ENCODE results near the gene RFX3.
A peak's percentile ranks its signal among the peaks of the same experiment; 100 is the strongest.

The RFX3 gene

DNA sequence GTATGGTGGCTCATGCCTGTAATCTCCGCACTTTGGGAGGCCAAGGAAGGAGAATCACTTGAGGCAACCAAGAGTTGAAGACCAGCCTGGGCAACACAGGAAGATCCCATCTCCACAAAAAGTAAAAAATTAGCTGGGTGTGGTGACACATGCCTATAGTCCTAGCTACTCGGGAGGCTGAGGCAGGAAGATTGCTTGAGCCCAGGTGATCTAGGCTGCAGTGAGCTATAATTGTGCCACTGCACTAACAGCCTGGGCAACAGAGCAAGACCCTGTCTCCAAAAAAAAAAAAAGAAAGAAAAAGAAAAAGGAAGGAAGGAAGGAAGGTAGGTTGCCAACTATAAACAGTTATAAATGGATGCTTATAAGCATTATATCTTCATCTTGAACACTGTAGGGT, 51.0 kb downstream of the RFX3 start:
- no peak for DNase-seq

DNA sequence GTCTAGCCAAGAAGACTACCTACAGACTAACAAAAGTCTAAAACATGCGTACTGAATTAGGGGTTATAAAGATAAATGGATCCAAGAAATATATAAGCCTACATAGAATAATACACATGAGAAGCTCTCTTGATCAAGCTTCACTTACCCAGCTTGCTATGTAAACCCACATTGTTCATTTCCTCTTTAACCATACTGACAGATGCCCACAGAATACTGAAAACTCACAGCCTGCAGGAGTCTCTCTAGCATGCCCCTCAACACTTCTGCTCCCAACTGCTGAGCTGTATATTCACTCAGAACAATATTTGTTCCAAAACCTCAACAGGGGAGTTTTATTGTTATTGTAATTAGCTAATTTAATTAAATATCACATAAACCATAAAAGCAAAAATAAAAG, 52.4 kb downstream of the RFX3 start:
- no peak for DNase-seq

DNA sequence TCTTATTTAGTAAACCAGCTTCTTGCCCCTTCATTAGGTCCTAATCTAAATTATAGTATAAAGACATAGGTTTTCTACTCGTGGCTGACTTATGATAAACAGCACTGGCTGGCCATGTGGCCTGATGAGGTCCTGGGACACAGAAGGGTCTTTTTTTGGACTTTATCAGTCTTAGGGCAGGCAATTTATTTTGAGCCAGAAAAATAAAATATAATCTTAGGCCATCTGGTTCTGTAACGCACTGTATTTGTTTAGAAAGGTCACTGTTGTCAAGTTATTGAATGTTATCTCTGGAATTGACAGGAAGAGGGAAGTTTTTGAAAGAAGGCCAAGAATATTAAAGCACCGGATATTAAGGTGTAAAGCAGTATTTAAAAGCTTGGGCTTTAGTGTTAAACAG, 53.9 kb downstream of the RFX3 start:
- no peak for DNase-seq

DNA sequence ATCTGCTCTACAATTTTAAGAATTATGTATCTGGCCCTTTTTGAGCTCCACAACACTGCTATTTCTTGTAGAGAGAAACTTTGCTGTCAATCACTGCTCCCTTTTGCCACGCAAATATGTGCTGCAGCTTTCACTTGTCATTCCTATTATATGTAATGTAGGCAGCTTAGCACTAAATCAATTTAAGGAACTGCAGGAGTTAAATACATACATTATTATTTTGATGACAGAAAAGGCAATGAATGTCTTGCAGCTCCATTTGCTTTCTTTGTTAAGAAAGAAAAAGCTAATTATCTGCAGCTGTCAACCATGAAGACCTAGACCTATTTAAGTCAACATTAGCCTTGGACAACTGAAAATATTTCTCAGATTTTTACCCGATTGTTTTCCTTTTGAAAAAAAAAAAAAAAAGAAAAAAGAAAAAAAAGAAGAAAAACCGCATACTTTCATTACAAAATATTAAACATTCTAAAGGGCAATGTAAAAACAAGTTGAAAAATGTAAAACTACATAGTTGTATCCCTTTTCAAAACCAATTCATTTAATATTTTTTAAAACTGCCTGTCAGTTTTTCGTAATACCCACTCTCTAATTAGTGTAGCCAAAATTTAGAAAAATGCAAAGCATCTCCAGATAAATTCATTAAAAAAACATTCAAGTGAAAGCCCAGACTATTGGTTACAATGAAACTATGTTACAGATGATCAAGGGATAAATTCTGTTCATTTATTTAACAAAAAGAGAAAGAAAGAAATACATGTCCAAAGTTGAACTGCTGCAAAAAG, 57.2 kb downstream of the RFX3 start:
- no peak for DNase-seq

DNA sequence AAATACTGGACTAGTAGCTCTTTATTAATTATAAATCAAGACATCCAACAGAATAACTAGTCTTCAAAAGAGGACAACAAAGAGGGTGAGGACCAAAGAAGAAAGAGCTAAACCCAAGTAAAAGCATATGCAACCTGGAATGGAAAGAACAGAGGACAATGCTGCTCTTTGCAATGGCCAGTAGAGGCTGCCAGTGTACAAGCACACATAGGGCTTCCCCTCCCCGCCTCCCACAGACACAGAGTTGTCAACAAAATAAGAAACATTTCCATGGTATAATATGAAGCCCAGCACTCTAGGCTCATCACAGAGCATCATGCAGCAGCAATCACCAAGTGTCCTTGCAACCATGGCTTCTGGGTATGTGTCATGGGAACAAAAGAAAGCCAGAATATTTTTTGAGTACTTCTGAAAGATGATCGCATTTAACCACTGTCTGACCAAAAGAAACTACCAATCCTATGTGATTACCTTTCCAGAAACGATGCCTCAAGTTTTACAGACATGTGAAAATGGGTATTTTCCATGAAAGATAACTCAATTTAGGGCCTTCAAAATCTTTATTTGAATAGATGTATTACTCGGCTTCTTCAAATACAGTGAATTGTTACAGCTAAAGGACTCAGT, 58.1 kb downstream of the RFX3 start:
- peak; percentile 18 for DNase-seq

DNA sequence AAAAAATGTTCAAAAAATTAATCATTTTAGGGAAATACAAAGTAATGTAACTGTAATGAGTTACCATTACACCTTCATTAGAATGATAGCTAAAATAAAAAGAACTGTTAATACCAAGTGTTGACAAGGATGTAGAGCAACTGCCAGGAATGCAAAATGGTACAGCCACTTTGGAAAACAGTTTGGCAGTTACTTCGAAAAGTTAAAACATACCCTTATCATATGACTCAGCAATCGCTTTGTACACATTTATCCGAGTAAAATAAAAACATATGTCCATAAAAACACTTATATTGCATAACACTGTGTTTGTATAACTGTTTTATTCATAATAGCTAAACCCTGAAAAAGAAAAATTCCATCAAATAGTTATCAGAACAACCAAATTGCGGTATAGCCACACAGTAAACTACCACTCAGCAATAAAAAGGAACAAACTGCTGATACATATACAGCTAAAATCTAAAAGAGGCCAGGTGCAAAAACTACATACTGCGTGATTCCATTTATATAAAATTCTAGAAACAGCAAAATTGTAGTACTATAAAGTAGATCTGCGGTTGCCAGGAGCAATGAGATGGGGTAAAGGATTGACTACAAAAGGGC, 61.7 kb downstream of the RFX3 start:
- DNase-seq, result no peak

DNA sequence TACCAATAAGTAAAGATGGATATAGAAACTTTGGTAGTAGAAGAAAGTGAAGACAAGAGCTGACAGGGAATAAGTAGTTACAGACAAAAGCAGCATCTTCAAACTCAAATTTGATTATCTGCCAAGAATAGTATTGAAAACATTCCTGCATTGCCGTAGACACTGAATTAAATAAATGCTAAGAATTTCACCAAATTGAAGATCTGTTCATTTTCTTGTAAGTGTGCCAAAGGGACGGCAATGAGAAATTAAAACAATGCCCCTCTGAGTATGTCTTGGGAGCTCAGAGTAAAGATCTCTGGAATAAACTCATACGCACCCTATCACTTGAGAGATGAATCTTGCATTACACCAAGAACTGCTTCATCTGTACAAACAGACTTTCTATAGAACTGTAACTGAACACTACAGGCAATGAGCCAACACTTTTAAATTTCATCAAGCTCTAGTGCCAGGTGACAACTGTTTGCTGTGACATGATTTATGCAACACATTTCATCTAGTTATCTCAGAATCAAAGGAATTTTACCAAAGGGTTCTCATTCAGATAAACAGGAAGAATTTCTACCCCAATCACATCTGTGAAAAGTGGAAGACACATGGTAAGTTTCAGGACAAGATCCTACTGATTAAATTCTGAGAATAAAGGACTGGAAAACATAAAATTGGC, 66.9 kb downstream of the RFX3 start:
- DNase-seq, result no peak

DNA sequence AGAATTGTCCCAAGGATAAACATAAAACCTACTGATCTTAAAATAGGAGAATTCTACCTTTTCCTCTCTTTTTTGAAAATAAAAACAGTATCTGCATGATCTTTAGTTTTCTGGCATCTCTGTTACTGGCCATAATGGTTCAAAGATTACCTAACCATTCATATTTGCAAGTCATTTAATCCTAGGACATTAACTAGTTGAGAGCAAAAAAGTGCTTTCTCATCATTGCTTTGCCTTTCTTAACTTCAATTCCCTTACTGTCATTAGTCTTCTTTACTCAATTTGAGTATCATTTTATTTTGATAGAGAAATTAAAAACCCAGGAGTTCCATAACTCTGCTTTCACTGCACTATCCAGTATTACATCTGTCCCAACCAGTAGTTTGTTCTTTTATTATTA, 68.6 kb downstream of the RFX3 start:
- DNase-seq, result no peak

DNA sequence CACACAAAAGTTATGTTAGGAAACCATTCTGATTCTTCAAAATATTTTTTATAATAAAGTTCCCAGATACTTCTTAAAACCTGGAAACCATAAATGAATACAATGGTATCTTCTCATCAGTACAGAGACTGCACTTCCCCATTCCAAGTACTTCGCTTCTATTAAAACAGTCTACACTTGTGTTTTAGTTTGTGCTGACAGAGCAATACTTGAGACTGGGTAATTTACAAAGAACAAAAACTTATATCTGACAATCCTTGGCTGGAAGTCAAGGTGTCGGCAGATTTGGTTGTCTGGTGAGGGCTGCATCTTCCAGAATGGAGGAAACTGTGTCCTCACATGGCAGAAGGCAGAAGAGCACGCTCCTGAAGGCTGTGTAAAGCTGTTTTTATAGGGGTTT, 70.1 kb downstream of the RFX3 start:
- DNase-seq, result no peak

DNA sequence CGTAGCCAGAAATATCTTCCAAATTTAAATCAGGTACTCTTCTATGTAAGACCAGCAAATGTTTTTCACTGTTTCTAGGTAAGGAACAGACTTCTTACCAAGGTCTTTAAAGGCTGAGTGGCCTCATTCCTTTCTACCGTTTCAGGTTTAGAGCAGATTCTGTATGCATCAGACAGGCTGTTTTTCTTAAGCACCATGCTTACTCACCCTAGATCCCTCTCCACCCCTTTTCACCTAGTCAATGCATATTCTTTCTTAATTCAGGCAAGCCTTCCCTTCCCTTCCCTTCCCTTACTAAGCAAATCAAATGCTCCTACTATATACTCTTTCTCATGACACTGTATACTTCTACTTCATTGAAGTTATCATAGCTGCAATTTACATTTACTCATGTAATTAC, 70.7 kb downstream of the RFX3 start:
- no peak for DNase-seq

DNA sequence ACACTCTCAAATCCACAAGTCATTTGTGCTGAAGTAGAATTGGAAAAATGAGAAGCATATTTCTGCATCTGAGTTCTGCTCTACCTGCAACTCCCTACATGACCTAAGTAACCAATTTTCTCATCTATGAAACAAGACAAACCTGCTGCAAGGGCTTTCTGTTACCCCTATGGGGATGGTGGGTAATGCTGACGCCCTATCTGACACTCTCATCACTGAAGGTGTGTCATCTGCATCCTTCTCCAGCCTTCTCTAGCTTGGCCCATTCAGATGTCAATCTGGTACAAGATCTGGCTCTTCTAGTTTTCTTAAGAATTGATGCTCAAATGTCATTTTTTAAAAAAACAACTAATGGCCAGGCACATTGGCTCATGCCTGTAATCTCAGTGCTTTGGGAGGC, 73.8 kb downstream of the RFX3 start:
- no peak for DNase-seq

DNA sequence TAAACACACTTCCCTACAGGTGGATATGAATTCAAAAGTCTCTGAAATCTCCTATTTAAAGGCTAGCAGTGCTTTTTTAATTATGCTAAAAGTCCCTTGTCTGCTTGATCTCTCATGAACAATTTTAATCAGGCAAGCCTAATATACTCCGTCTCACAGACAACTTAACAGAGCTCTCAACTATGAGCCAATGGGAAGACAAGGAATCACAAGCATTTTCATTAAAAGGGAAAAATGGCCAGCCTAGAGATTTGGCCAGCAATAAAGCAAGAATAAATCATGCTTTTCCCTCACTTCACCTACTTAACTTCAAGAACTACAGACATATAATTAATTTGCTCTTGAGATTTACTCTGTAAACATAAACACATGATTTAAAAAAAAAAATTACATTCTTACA, 78.0 kb downstream of the RFX3 start:
- no peak for DNase-seq

DNA sequence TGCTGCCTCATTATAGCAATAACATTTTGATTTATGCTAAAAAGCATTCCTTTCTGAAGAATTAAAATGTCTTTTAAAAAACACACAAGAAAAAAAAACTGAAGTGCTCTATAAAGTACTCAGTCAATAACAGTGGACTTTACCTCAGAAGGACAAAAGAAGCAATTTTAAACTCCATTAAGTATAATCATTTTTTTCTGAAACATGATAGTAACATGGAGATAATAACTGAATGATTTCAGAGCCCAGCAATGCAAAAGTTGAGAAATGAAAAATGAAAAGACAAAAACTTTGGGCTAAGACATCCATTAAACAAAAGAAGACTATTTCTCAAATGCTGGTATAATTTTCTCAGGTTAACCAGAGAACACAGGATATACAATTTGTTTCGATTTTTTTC, 78.7 kb downstream of the RFX3 start:
- no peak for DNase-seq

DNA sequence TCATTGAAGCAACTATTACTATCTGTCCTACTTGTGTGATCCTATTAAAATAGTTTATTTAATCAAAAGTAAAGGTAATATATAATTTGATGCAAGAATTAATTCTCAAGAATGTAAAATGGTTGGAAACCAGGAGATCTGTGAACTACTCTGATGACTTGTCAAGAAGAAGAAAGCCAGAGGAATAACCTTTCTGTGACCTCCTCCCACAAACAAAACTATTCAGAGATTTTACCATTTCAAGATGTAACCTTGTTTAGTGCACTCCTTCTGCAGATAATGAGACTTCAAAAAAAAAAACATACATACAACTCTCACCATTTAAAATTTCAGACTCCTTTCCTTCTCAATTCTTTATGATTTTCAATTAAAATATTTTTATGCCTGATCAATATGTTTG, 79.5 kb downstream of the RFX3 start:
- DNase-seq, result no peak

DNA sequence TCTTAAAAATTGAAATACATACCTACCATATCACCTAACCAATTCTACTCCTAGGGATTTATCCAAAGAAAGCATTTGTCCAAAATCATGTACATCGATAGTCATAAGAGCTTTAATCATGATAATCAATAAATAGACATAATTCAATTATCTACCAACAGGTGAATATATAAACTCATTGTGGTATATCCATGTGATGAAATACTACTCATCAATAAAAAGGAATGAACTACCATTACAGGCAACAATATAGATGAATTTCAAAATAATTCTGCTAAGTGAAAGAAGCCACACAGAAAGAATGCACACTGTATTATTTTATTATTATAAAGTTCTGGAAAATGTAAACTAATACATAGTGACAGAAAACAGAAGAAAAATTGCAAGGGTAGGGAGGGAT, 81.8 kb downstream of the RFX3 start:
- DNase-seq, result no peak

DNA sequence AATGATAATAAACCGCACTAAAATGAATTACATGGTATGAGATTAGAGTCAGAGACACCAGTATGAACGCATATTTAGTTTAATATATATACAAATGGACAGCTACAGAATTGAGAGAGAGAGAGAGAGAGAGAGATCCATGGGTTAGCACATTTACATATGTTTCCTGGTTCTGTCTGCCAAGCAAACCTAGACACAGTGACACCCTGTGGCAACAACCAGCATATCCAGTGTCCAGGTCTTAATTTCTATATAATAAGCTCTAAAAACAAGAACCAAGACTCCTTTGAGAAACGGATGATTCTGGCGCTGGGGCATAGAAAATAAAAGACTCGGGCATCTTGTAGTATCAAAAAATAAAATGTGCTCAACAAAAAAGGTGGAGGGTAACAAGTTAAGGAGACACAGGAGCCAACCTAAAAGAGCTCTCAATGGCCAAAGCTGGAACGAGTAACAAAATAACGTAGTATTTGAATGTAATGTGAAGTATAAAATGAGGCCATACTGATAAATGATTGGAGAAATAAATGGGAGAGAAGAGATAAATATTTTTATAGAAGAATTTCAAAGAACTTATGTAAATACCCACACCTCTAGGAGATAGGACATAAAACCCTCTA, 84.5 kb downstream of the RFX3 start:
- DNase-seq, result peak; percentile 0

DNA sequence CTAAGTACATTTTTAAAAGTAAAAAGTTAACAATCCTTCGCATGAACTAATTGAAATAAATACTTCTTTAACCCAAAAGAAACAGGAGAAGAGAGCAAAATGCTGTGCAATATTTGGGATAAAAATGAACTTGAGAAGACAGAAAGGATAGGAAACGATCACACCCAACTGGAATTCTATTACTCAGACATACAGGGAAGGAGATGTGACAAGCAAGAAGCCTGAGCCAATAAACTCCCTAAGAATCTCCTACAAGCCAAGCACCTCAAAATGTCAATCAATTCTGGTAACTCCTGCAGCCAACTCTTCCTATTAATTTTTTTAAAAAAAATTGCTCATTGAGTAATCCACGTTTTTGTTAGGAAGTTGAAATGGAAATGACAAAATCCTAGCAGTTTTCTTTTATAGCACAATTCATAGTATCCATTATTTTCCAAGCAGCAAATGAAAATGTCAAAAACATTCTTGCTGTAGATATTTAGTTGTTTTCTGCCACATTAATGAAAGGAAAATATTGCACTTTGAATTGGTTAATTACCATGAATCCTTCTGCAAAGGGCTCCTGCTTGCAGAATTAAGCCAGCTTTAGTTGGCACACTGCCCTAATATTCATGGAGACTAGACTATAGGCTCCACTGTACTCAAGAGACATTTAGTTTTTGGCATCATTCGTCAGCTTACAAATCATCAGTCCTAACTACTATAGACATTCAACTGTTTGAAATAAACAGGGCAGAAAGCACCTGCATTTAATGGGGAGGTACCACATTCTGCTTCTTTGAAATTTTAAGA, 89.0 kb downstream of the RFX3 start:
- DNase-seq, result no peak

DNA sequence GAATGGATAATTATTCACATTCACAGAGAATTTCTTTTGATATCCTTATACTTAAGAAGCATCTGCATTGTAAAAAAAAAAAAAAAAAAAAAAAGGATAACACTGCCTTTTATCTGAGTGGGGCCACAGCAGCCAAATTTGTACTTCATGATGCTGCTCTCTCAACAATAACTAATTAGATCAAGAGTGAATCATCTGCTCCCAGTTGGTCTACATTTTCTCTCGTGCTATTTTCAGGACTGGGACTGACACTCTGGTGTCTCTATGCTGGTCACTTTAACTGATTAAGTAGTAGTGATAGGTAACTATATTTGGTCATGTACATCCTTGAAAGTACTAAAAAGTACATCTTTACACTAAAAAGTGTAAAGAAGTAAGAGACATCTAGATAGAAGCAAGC, 90.1 kb downstream of the RFX3 start:
- DNase-seq, result no peak

DNA sequence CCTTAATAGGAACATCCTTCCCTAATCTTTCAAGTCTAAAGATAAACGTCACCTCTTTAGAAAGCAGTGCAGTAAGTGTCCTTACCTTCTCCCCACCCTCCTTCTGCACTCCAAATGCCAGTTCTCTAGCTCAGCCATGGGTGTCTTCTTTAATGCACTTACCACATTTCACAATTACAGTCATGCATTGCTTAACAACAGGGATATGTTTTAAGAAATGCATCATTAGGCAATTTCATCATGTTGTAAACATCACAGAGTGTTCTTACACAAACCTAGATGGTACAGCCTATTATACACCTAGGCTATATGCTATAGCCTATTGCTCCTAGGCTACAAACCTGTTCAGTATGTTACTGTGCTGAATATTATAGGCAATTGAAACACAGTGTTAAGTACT, 91.2 kb downstream of the RFX3 start:
- DNase-seq, result no peak

DNA sequence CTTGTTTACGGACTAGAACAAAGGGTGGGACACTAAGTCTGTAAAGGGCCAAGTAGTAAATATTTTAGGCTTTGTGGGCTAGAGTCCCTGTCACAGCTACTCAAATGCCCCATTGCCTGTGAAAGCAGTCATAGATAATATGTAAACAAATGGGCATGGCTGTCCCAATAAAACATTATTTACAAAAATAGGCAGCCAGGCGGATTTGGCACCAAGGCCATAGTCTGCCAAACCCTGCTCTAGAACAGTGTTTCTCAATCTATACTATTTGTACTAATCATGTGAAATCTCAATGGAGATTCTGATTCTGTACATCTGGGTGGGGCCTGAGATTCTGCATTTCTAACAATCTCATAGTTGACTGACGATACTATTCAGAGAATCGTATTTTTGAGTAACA, 92.0 kb downstream of the RFX3 start:
- DNase-seq, result no peak

DNA sequence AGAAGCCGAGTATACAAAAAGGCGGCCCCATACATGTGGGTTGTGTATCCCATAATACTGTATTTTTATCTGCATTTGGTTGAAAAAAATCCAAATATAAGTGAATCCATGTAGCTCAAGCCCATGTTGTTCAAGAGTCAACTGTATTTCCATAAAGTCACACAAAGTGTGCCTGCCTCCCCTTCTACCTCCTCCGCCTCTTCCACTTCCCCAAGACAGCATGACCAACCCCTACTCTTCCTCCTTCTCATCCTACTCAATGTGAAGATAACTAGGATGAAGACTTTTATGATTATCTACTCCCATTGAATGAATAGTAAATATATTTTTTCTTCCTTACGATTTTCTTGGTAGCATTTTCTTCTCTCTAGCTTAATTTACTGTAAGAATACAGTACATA, 92.7 kb downstream of the RFX3 start:
- DNase-seq, result no peak

DNA sequence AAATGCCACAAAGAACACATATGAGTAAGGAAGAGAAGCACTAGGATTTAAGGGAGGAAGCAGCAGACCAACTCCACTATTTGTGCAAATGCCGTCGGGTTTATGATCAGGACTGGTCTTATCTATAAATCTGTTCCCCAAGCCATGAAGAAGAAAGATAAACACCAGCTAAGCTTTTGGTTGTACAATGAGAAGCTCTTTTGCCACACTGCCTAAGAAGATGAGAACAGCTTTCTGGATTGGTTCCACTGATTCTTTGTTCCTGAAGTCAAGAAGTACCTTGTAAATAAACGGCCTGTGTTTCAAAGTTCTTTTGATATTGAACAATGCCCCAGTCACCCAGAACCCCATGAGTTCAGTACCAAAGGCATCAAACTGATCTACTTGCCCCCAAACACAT, 93.9 kb downstream of the RFX3 start:
- no peak for DNase-seq

DNA sequence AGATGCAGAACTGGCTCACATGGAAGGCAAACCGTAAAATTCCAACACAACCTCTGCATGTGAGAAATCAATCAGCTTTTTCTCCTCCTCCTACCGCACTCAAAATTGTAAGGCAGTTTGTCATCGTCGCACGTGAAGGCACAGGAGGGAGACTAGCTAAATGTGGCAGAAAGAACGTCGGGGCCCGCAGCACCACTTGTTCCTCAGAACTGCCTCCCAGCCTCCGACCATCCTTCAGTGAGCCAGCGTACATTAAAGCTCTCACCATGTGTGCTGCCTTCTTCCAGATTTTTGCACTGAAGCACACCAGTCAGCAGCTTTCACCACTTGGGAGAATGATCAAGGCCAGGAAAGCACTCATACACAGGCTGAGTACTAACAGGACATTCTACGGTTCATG, 105.9 kb downstream of the RFX3 start:
- no peak for DNase-seq
